Mucosa of descending colon (tissue), 3 donors: ENCODE results near the gene DQX1. TPM values are rescaled to one million over a fixed set of nuclear protein-coding genes. Genes with fewer than 3 reads are reported as not detected.

ENCODE experiments used
- ATAC-seq: fragments of 200-7000 bp; cut with Tn5 transposase; one replicate; pipeline ENCODE4 v1.9.1; 2020; ENCODE audit warnings: mild to moderate bottlenecking, moderate library complexity
- DNase-seq, 3 donors: peaks; one replicate each; pipeline ENCODE4 v3.0.0-alpha.2; 2020
- H3K36me3 ChIP-seq: fragments of 200-600 bp; one replicate; pipeline ENCODE4 v1.8.0; 2021; ENCODE audit warnings: low read depth, mild to moderate bottlenecking
- H3K4me1 ChIP-seq: fragments of 200-600 bp; one replicate; pipeline ENCODE4 v1.8.0; 2021; ENCODE audit warnings: low read depth, mild to moderate bottlenecking
- H3K4me3 ChIP-seq: fragments of 200-600 bp; one replicate; pipeline ENCODE4 v1.8.0; 2021; ENCODE audit warnings: mild to moderate bottlenecking
- H3K9me3 ChIP-seq: fragments of 200-600 bp; one replicate; pipeline ENCODE4 v1.8.0; 2021; ENCODE audit warnings: mild to moderate bottlenecking
- intact Hi-C, 2 donors: fragments of 100-400 bp; cut with DNase I in 1 of 2; cut with micrococcal nuclease in 1 of 2; formaldehyde crosslinking; loops; one replicate each; pipeline versions ENCODE4 v1.11.0 to v1.11.1; 2022; cut with DNase I, micrococcal nuclease
- total RNA-seq, 3 donors: library from RNA; stranded (reverse); fragmentation: NEBNext Ultra II Directional in 2 of 3; extraction: Animal tissue kit (Norgen Biotek cat#: 25700) in 2 of 3; gene quantifications; one replicate each; pipeline versions ENCODE4 v1.2.1 to v1.2.4, GENCODE V29; 2021 to 2023
- TF ChIP-seq, protein P1 (sequence below): fragments of 200-600 bp; IDR thresholded peaks from one replicate; pipeline ENCODE4 v1.8.0; 2022; ENCODE audit warnings: antibody characterized with exemption, mild to moderate bottlenecking
- donor health status: DM: no; HTN: no; CAD: no; lungs with moderate emphysema.
- donor health status: DM: no; HTN: no; CAD: no.
- donor health status: DM: no; HTN: yes; CAD: no.

Gene DQX1
- total RNA-seq, 3 donors from 2014 or later, result 17.9 to 58.3 (median 22.2) TPM

DNA sequence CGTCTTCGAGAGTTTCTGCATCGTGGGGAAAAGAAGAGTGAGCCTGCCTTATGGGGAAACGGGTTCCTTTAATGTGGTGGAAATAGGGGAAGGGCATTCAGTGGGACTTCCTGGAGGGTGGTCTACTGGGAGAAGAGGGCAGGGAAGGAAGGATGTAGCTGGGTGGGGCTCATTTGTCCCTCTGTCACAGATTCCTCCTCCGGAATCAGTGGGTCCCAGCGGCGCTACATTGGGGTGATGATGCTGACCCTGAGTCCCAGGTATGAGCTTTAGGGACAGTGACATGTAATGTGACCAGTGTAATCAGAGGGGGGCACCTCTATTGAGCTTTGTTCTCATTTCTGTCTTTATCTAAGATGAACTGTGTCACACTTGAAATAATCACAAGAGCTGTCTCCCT is 5.6 kb upstream of the DQX1 start:
- Histone ChIP-seq H3K9me3 (no peaks in the 10 kb centered on the region), H3K36me3 (no peaks in the 10 kb centered on the region), H3K4me3 (no peak overlapping the region), H3K4me1 (peaks cover 11% of the 10 kb centered on the region)
- intact Hi-C loops, result loop anchor here in 1 of 2 donors (10.0 kb wide), 1 partner anchor 47 kb away; the partner anchor contains the start of genes CCDC142 and TTC31
- TF ChIP-seq, protein P1, sequence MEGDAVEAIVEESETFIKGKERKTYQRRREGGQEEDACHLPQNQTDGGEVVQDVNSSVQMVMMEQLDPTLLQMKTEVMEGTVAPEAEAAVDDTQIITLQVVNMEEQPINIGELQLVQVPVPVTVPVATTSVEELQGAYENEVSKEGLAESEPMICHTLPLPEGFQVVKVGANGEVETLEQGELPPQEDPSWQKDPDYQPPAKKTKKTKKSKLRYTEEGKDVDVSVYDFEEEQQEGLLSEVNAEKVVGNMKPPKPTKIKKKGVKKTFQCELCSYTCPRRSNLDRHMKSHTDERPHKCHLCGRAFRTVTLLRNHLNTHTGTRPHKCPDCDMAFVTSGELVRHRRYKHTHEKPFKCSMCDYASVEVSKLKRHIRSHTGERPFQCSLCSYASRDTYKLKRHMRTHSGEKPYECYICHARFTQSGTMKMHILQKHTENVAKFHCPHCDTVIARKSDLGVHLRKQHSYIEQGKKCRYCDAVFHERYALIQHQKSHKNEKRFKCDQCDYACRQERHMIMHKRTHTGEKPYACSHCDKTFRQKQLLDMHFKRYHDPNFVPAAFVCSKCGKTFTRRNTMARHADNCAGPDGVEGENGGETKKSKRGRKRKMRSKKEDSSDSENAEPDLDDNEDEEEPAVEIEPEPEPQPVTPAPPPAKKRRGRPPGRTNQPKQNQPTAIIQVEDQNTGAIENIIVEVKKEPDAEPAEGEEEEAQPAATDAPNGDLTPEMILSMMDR, result no peak
- DNase-seq (no peak), ATAC-seq (no peak)

DNA sequence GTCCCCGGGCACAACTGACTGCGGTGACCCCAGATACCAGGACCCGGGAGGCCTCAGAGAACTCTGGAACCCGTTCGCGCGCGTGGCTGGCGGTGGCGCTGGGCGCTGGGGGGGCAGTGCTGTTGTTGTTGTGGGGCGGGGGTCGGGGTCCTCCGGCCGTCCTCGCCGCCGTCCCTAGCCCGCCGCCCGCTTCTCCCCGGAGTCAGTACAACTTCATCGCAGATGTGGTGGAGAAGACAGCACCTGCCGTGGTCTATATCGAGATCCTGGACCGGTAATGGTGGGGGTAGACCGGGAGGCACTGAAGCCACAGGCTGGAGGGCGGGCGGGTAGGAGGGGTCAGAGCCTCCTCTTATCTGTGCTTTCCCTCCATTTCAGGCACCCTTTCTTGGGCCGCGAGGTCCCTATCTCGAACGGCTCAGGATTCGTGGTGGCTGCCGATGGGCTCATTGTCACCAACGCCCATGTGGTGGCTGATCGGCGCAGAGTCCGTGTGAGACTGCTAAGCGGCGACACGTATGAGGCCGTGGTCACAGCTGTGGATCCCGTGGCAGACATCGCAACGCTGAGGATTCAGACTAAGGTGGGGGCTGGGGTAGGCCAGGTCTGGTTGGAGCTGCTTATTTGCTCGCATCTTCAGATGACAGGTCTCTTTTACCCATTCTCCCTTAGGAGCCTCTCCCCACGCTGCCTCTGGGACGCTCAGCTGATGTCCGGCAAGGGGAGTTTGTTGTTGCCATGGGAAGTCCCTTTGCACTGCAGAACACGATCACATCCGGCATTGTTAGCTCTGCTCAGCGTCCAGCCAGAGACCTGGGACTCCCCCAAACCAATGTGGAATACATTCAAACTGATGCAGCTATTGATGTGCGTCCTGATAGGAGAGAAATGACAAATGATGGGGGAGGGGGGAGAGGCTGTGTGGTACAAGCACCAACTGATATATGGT is 4.5 kb upstream of the DQX1 start:
- peak; percentile 62 to 76 (median 72) for DNase-seq
- intact Hi-C loops, result loop anchor here in 1 of 2 donors (10.0 kb wide), 1 partner anchor 46 kb away; the partner anchor contains the start of genes CCDC142 and TTC31
- TF ChIP-seq, protein P1, result no peak
- peak overlapping the region; percentile 79 for H3K4me3 ChIP-seq
- peak; percentile 27 for ATAC-seq
- H3K9me3 ChIP-seq, result no peaks in the 10 kb centered on the region
- peaks cover 11% of the 10 kb centered on the region for H3K4me1 ChIP-seq
- no peaks in the 10 kb centered on the region for H3K36me3 ChIP-seq

DNA sequence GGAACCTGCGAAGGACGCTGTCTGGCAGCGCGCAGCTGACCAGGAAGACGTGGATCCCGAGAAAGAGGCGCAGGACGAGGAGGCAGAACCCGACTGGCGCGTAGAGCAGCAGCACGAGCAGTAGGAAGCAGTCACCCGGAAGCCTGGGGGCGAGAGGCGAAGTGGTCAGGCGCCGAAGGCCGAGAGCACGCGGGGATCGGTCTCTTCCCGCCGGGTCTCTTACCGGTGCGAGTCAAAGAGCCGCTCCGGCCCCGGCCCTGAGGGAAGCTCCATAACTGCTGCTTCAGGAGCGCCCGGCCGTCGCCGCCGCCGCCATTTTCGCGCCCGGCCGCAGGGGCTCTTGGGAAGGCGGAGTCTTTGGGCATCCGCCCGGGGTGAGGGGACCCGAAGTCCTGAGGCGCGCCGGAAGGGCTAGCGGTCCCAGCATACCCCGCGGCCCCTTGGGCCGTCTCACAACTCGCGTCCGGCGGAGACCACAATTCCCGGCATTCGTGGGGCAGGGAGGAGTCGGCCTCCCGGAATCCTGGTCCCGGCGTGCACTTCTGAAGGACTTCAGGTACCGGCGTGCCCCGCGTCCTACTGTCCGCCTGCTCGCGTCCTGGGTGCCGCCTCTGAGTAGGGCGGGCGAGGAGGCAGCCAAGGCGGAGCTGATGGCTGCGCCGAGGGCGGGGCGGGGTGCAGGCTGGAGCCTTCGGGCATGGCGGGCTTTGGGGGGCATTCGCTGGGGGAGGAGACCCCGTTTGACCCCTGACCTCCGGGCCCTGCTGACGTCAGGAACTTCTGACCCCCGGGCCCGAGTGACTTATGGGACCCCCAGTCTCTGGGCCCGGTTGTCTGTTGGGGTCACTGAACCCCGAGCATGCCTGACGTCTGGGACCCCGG is 3.6 kb upstream of the DQX1 start, which contains the start of the genes AUP1 and HTRA2:
AUP1 (minus strand) TSS at position 350 of the 882 bp plus-strand sequence; CDS start at position 273, 77 bp downstream.
HTRA2 (plus strand) TSS at position 577 of the 882 bp plus-strand sequence; CDS start at position 651, 74 bp downstream.
- Histone ChIP-seq H3K4me3 (peak within 1 kb of the TSS; percentile 79), H3K36me3 (no peaks in the 10 kb centered on the region), H3K4me1 (peaks cover 11% of the 10 kb centered on the region), H3K9me3 (no peaks in the 10 kb centered on the region)
- peak; percentile 98 to 99 (median 98) for DNase-seq
- intact Hi-C loops, result loop anchor here in 1 of 2 donors (10.0 kb wide), 1 partner anchor 45 kb away; the partner anchor contains the start of genes CCDC142 and TTC31
- peak; percentile 90 for ATAC-seq
- TF ChIP-seq, protein P1, result no peak

DNA sequence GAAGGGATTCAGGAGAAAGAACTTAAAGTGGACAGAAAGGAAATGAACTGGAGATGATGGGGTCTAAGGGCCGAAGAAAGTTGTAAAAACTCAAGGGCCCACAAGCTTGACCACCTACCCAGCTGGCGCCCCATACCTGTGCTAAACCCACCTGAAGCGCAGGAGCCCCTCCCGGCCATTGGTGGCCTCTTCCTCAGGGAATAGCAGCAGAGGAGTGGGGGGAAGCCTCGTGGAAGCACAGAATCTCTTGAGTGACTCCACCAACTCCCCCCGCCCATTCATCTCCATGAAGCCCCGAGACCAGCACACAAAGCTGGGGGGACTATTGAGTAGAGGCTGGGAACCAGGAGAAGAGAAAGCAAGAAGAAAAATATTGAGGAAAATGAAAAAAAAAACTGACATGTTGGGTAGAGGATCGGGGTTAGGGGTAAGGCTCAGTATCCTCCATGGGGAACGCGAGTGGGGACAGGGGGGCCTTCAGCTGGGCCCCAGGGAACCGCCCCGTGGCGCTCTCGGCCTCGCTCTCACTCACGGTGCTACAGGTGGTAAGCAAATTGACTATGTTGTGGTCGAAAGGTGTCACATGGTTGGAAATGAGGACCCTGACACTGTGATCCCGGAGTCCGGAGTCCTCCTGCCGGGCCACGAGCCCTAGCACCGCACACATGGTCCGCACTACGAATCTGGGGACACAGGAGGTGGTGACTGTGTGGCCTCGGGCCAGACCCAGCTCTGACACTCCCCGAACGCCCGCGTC is 2.7 kb upstream of the DQX1 start:
- intact Hi-C loops, result no loop called here
- TF ChIP-seq, protein P1, result no peak
- no peaks in the 10 kb centered on the region for H3K9me3 ChIP-seq
- H3K4me3 ChIP-seq, result peak overlapping the region; percentile 79
- no peaks in the 10 kb centered on the region for H3K36me3 ChIP-seq
- peak in 1 of 3 donors; percentile 54 for DNase-seq
- H3K4me1 ChIP-seq, result peaks cover 11% of the 10 kb centered on the region
- ATAC-seq, result peak; percentile 9
